ENCODE measurements around the gene TMC4.
"Not testable (repeated sequence)": the region's sequence is repeated elsewhere in the genome, so short reads cannot be mapped to it uniquely, and the experiment has no call there.

The TMC4 gene

GRCh38 chr19:54179262-54179852 lies 6.4 kb upstream of the TMC4 start:
- DNase-seq (ENCODE audit: low spot score): no peak

- no peak for DNase-seq (ENCODE audit: low spot score)
Measured at GRCh38 chr19:54178581-54179261, 5.8 kb upstream of the TMC4 start.

- no peak for DNase-seq (ENCODE audit: low spot score)
Measured at GRCh38 chr19:54173951-54174834, 1.2 kb upstream of the TMC4 start.

GRCh38 chr19:54173359-54173699 lies 369 bp upstream of the TMC4 start:
- DNase-seq (ENCODE audit: low spot score): no peak

GRCh38 chr19:54171736-54172431 lies 1.1 kb downstream of the TMC4 start:
- not testable (repeated sequence) for DNase-seq (ENCODE audit: low spot score)

- no peak for DNase-seq (ENCODE audit: low spot score)
Measured at GRCh38 chr19:54169149-54169740, 3.7 kb downstream of the TMC4 start.

- DNase-seq (ENCODE audit: low spot score): peak; percentile 84
Measured at GRCh38 chr19:54168174-54168917, 4.6 kb downstream of the TMC4 start.

GRCh38 chr19:54165222-54165621 lies 7.7 kb downstream of the TMC4 start:
- no peak for DNase-seq (ENCODE audit: low spot score)

- peak; percentile 56 for DNase-seq (ENCODE audit: low spot score)
Measured at GRCh38 chr19:54164369-54165068, 8.4 kb downstream of the TMC4 start.

- DNase-seq (ENCODE audit: low spot score): no peak
Measured at GRCh38 chr19:54162884-54163283, 10.1 kb downstream of the TMC4 start.

GRCh38 chr19:54162241-54162805 lies 10.6 kb downstream of the TMC4 start:
- peak; percentile 73 for DNase-seq (ENCODE audit: low spot score)

GRCh38 chr19:54160854-54161253 lies 12.1 kb downstream of the TMC4 start:
- peak; percentile 19 for DNase-seq (ENCODE audit: low spot score)

- DNase-seq (ENCODE audit: low spot score): peak; percentile 31
Measured at GRCh38 chr19:54160182-54160811, 12.7 kb downstream of the TMC4 start.

GRCh38 chr19:54159352-54160181 lies 13.4 kb downstream of the TMC4 start, which contains the start of gene LENG1:
LENG1 (minus strand) TSS chr19:54159721; CDS start chr19:54159695, 26 bp downstream.
- DNase-seq (ENCODE audit: low spot score): peak; percentile 100

GRCh38 chr19:54158812-54159351 lies 14.1 kb downstream of the TMC4 start:
- DNase-seq (ENCODE audit: low spot score): peak; percentile 35

- no peak for DNase-seq (ENCODE audit: low spot score)
Measured at GRCh38 chr19:54156953-54157352, 16.0 kb downstream of the TMC4 start.

GRCh38 chr19:54156490-54156889 lies 16.5 kb downstream of the TMC4 start:
- no peak for DNase-seq (ENCODE audit: low spot score)

GRCh38 chr19:54155694-54156093 lies 17.3 kb downstream of the TMC4 start:
- DNase-seq (ENCODE audit: low spot score): no peak
